CD4-positive, alpha-beta T cell treated with Interleukin-2 at 100 ng/mL for 4 hours (primary cell): Measurements from ENCODE around the gene ITGA5.

Source experiments
- DNase-seq: peaks from one replicate; pipeline ENCODE4 v3.0.0-alpha.2; 2020; ENCODE audit warnings: low spot score

ITGA5 gene

DNA sequence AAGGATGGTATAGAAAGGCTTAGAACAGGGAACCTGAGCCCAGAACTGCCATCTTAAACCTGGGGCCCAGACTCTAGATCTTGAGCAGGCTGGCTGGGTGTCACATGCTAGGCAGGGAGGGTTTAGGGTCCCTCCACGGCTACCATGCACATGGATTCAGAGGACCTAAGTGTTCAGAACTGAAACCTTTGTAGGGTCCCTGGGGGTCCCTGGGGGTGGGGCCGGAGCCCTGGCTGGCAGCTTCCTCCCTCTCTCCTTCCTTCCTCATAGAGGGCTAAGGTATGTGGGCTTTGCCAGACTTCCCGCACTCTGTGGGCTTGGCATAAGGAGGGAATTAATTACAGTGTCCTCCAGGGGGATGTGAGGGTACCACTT is 29.9 kb downstream of the ITGA5 start:
- no peak for DNase-seq

DNA sequence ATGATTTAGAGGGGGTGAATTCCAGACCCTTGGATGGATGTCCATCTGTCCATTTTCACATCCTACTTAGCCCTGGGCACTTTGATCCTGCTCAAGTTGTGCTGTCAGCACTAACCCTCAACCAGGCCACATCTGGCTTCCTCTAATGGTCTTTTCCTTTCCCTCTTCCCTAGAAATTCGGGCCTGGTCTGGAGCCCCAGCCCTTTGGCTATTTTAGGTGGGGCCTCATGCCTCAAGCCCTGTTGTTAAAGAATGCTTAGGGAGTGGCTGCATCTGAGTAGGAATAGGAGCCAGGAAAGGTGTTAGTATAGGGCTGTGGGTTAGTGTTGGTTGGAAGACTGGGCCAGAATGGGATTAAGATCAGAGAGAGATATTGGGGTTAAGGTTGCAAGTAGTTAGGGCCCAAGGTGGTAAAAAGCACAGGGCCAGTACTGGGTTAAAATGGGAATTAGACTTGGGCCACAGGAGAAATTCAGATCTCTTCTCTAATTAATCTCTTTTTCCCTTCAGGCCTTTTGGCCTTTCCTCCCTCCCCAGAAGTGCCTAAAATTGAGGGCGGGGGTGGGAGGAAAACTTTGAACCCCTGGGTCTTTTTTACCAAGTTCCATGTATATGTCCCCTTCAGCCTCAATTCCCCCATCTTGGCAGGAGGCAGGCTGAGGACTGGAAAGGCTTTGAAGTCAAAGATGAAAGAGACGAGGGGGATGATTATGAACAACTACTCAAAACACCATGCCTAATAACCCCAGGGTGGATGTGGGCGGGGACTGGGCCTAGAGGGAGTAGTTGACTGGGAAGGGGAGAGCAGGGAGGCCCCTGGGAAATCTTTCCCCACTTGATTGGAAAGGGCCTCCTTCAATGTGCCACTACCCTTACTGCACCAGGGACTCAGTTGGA is 30.6 kb downstream of the ITGA5 start:
- no peak for DNase-seq

DNA sequence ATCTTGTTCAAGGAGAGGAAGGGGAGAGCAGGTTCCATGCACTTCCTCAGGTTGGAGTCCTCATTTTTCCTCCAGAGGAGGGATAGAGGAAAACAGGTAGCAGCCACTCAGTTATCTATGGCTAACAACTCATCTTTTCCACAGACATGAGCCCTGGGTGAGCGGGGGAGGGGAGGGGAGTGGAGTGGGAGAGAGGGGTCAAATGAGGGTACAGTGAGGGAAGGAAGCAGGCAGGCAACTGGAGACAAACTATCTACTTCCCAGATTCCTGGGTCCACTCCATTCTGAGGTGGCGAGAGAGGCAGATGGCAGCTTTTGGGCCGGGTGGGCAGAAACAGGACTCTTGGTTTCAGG is 32.0 kb downstream of the ITGA5 start:
- DNase-seq: no peak

DNA sequence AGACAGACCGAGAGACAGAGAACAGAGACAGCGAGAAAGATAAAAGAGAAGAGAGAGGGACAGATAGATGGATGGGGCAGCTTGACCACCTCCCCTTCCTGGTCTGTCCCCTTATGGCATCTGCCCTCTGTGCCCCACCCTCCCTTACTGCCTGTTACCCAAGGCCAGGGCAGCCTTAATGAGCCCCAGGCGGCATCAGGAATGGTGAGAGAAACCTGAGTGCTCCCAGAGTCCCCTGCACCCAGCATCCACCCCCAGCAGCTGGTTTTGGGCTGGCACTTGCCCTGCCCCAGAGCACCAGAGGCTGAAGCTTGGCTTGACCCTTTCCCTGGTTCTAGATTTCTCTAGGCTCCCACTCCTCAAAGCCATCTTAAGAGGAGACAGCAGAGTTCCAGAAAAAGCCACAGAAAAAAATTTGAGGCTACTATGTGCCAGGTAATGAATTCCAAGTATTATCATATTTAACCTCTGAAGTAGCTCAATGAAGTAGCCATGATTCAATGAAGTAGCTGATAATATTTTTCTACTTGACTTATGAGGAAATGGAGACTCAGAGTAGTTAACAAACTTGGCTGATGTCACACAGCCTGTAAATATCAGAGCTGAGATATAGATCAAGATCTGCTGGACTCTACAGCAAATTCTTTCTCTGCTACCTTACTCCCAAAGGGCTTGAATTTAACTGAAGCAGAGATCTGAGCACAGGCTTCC is 32.5 kb downstream of the ITGA5 start:
- no peak for DNase-seq

DNA sequence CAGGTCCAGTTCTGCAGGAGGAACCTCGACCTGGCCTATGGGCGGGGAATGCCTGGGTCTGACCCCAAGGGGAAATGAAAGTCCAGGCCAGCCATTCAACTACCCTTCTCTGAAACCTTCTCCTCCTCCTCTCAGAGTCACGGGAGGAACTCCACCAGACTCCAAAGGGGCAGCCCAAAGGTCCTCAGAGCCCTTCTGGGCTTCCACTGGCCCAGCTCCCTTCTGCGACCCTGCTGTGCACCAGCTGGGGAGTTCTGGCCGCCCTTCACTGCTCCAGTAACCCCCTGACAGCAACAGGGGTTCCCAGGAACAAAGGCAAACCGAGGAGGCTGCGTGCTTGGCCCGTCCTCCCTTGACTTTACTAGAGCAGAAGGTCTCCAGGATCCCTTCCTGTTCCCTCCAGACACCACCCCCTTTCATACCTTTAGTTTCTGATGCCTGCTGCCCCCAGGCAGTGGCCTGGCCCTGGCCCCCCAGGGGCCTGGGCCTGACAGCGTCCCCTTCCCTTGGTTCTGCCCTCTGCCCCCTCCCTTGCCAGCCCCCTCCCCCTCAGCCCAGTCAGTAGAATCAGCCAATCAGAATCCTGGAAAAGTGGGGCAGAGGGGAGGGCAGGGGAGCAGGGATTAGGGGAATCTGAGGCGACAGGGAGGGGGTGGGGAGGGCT is 33.7 kb downstream of the ITGA5 start:
- DNase-seq: no peak

DNA sequence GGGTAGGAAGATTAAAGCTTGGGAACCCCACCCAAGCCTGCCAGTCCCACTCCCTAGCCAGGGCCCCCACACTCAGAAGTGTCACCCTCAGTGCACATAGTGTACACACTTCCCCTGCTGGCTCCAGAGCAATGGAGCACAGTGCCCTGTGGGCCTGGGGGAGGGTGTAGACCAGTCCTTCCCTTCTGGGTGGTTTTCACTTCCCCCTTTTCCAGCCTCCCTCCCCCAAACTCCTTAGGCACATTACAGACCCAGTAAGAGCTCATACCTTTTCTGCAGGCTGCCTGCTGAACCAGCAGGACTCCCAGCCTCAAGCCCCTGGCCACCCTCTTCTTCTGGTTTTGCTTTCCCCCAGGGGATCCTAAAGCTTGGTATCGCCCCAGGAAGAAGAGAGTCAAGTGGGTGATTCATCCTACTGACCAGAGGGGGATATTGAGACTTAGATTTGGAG is 34.5 kb downstream of the ITGA5 start, which contains the start of gene ZNF385A:
ZNF385A (minus strand) TSS at position 143 of the 451 bp plus-strand sequence. CDS start 219 bp downstream, outside the sequence.
- no peak for DNase-seq

DNA sequence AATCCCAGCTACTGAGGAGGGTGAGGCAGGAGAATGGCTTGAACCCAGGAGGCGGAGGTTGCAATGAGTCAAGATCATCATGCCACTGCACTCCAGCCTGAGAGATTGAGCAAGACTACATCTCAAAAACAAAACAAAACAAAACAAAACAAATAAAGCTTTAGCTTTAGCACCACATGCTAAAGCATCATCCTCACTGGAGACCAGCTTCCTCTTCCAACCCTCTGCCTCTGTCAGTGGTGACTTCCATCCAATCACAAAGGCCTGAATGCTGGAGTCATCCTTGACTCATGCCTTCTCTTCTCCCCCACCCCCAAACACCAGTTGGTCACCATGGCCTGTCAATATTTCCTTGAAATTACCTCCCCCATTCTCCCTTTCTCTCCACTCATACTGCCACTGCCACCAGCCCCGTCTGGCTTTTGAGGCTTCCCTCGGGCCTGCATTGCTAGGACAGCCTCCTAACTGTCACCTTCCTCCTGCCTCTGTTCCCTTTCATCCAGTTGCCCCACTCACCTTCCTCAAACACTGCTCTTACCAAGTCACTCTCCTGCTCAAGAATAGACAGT is 35.9 kb downstream of the ITGA5 start:
- DNase-seq: no peak

DNA sequence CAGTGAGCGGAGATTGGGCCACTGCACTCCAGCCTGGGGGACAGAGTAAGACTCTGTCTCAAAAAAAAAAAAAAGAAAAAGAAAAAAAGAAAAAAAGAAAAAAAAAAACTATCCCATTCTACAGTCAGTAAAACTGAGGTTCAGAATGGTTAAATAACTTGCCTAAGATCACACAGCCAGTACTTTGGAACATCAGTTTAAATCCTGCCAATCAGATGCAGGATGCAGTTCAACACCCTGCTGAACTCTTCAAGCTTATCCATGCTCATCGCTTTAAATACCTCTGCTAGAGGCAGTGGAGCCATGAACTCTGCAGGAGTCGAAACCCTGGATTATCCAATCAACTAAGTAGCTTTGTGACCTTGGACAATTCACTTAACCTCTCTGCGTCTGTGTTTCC is 37.9 kb downstream of the ITGA5 start:
- no peak for DNase-seq

DNA sequence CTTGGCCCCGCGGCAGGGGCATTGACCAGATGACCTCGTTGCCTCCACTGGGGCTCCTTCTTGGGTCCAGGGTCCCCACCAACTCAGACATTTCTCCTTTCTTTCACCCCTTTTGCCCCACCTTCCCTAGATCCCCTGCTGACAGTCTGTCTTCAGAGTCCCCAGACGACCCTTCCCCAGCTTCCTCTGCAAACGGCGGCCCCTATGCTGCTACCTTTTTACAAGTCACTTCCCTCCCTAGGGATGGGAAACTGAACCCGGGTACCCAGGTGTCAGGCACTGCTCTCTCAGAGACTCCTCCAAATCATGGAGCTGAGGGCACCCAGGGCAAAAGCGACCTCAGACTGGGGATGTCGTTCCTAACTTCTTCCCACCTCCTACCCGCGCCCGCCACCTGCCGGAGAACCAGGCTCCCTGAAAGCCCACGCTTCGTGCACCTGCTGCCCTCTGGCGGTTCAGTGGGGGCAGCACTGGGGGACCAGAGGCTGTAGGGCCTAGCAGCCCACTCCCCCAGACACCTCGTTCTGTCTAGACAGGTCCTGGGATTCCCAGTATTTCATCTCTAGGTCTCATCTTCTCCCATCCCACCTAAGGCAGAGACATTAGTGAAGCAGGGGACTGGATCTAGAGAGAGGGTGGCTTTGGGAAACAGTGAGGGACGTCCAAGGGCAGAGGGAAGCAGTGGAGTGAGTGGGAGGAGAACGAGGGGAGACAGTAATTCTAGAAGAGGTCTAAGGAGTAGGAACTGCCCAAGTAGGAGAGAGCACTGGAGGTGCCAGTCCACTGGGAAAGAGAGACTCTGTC is 39.5 kb downstream of the ITGA5 start:
- DNase-seq: peak; percentile 84

DNA sequence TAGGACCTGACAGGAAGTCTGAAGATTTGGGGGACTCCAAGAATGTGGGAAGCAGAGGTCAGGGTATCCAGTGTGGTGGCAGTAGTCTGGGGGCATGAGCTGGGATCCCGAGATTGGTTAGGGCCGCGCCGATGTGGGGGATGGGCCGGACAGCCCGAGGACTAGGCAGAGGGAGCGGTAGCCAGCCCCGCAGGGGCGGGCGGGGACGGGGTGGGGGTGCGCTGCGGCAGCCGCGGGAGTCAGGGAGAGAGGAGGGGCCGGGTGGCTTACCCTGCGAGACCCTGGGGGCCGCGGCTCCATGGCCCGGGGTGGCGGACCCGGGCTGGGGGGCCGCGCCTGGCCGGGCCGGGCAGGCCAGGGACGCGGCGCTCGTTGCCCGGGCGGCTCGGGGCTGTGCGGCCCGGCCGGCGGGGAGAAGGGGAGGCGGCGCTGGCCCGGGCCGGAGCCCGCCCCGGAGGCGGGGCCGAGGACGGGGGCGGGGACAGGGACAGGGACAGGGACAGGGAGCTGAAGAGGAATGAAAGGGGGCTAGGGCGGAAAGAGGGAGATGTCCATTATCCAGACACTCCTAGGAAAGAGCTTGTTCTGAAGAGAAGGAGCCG is 40.2 kb downstream of the ITGA5 start:
- DNase-seq: no peak

DNA sequence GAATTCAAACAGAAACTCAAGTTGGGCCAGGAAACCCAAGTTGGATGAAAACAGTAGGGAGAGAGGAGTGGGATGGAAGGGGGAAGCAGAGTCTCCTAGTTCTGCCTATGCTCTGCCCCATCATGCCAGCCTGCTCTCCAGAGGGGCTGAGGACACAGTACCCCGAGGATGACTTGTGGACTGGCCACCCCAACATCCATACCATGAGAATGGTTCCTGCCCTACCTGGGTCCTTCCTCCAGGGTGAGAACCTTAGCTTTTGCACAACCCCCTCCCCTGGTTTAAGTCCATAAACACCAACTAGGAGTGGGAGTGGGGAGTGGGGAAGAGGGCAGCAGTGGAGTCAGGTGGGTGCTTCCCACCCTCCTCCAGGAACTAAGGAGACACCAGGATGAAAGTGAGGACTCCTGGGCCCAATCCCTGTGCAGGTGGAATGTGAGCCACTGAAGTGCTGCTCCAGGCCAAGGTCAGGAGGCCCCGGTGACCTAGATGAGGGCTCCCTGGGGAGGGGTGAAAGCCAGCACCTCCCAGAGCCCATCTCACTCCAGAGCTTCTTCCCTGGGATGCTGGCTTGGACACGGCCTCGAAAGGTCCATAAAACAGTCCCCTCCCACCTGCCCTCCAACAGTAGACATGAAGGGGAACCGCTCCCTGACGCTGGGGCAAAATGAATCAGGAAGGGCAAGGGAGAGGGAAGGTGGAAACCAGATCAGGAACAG is 41.1 kb downstream of the ITGA5 start:
- DNase-seq: no peak

DNA sequence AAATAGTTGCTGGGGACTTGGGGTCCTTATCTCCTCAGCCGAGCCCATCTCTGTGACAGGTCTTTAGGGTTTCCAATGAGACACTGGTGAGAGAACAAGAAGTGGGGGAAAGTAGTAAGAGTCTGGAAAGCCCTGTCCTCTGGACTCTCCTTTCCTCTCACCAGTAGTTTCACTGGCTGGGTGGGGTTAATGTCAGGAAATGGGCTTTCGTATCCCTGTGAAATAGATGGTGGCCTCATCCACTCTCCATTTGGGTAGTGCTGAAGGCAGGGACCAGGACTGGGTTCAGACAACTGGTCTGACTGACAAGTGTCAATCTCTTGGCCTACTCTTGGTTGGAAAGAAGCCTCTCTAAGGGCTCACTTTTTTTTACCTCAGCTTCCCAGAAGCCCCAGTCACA is 42.1 kb downstream of the ITGA5 start:
- DNase-seq: no peak

DNA sequence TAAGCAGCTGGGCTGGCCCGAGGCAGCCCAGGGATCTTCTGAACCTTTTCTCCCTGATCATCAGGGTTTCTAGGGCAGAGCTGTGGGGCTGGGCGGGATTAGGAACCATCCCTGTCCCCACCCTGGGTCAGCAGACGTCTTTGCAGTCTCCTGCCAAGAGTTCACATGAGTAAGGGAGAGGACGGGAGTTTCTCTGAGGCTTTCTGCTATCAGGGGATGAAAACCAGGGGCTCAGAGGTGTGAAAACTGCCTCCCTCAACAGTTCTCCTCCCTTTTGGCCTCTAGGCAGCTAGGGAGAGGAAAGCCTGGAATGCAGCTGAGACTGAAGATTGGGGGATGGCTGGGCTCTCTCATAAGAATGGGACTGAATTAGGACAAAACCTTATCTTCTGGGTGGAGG is 42.5 kb downstream of the ITGA5 start:
- DNase-seq: no peak

DNA sequence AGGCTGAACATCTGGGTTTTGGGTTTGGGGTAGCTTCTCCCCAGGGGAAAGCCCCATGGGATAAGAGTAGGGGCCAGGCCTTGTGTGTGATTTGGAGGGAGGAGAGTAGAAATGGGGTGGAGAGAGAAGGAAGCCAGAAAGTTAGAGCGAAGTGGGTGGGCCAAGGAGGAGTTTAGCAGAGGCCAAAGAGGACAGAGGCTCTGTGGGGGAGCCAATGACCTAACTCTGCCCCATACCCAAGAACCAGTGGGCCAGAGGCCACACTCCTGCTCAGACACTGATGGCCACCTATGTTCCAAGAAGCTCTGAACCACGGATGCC is 43.8 kb downstream of the ITGA5 start:
- no peak for DNase-seq

DNA sequence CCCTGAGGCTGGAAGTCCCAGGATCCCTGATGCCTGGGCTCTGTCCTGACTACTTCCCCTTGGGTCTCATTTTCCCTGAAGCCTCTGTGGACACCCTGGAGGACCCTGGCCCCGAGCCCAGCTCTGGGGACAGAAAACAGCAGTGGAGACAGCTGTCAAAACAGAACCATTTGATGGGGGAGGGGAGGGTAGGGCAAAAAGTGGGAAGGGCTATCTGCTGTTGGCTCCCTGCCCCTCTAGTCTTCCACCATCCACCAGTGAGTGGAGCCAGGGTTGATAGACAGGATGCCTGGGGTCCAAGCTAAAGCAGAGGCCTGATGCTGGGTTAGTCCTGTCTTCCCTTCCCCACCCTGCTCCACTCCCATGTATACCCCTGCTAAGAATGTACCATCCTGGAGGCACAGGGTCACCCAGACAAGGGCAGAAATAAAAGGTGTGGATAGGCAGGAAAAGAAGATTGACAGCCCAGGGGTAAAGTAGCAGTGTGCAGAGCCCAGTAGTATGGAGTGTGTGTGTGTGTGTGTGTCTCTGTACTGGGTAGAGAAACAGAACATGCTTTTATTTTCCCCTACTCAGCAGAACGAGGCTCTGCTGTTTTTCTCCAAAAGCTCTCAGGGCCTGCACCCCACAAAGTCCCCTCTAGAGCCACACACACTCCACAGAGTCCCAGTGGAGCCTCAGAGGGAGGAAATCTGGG is 44.4 kb downstream of the ITGA5 start:
- DNase-seq: no peak

DNA sequence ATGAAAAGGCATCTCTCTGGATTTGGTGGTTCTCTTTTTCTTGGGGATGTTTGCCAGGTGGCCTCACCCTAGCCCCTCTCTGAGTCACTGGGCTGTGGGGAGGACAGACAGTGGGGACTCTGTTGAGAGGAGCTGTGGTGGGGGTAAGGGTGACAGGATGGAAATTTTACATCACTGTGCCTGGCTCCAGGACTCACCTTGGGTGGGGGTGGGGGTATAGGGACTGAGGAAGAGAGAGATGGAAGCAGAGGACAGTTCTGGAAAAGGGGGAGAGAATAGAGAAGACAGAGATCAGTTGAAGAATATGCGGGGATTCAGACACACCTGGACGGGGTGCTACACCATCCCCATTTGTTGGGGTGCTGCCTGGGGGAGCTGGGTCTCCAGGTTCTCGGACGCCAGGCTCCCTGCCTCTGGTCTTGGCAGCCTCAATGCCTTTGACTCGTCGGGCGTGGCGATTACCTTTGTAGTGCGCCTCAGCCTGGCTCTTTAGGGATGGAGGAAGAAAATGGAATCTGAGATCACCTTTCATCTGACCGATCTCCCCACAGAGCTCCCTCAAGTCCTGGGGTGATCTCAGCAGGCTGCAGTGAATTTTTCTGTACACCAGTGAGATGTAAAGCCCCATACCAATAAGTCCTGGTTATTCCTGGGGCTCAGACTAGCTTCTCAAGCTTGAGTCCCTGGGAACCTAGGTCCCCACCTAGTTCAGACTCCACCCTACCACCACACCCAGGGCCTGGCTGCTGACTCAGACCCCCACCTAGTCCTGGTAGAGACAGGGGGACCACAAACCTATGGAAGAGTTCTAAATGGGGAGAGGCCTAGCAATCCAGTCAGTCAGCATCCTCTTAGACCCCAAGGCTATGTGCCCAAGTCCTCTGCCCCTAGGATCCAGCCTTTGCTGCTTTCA is 45.2 kb downstream of the ITGA5 start:
- no peak for DNase-seq

DNA sequence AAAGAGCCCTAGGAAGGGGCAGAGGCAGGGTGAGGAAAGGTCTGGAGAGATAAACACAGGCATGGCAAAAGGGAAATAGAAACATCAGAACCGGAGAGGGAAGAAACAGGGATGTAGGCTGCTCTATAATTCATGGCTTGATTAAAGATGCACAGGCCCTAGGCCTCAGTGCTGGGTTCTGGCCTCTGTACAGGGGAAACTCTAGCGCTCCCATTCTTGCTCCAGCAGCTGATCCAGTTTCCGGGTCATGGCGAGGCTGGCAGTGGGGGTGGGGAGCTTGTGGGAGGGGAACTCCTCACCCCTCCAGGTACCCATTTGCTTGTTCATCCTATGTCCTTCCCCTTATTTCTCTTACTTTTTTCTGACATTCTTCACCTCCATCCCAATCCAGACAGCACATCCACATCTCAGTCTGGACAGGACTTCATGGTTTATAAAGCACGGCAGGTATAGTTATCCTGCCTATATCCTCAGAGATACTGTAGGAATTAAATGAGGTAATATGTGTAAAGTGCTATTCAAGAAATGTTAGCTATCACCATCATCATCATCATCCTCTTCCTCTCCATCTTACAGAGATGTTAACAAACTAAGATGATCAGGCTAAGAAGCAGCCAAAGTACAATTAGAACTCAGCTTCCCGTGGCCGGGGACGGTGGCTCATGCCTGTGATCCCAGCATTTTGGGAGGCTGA is 46.8 kb downstream of the ITGA5 start:
- no peak for DNase-seq

DNA sequence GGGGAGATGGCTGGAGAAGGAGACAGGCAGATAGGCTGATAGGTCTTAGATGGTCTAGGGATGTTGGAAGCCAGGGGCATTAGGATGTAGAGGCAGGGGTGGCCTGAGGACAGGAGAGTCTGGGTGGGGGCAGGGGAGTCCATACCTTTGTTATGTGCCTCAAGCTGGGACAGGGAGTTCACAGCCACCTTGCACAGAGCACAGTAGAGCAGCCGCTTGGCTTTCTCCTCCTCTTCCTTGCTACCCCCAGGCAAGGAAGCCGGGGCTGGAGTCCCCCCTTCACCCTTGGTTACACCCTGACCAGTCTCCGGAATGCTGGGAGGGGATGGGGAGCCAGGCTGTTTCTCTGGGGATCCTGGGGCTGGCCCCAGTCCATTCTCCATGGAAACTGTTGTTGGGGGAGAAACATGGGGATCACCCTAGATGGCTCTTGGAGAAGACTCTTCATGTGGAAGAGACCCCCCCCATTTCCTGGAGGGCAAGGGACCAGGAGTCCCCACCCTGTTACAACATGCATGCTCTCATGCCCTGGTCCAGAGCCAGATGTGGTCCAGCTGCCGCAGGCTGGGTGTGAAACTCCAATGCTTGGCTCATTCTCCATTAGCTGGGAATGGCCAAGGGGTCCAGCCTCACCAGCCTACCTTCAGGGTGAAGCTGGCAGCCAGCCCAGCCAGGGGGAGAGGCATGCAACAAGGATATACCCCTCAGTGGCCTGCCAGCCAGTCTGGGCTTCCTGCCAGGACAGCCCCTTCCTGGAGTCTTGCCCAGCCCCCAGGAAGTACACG is 47.5 kb downstream of the ITGA5 start:
- DNase-seq: no peak
